Heart left ventricle (tissue), 16 donors: Measurements from ENCODE around the gene KDF1. TPM values are rescaled to one million over a fixed set of nuclear protein-coding genes. Genes with fewer than 3 reads are reported as not detected.

Experiments
- ATAC-seq, 4 donors: fragments of 200-7000 bp; cut with Tn5 transposase; one replicate each; pipeline ENCODE4 v1.9.1; 2020 to 2022; ENCODE audit warnings: moderate library complexity in 4 of 4, mild to moderate bottlenecking in 3 of 4, moderate number of reproducible peaks in 1 of 4
- DNase-seq, 5 donors: peaks; one replicate each; pipeline ENCODE4 v3.0.0-alpha.2; 2020
- H3K27ac ChIP-seq, 12 donors: fragments of 200-600 bp; sonication (generic) in 4 of 12; one replicate each; pipeline versions ENCODE4 v1.5.0 to v1.8.0; 2016 to 2022; ENCODE audit warnings: mild to moderate bottlenecking in 2 of 12
- H3K27me3 ChIP-seq, 9 donors: fragments of 200-600 bp; sonication (generic) in 2 of 9; one replicate each; pipeline versions ENCODE4 v1.5.1 to v1.8.0; 2016 to 2022; ENCODE audit warnings: mild to moderate bottlenecking in 3 of 9
- H3K36me3 ChIP-seq, 9 donors: fragments of 200-600 bp; sonication (generic) in 2 of 9; one replicate each; pipeline versions ENCODE4 v1.5.0 to v1.8.0; 2018 to 2022; ENCODE audit warnings: mild to moderate bottlenecking in 2 of 9
- H3K4me1 ChIP-seq, 12 donors: fragments of 200-600 bp; sonication (generic) in 4 of 12; one replicate each; pipeline versions ENCODE4 v1.5.0 to v1.8.0; 2016 to 2022; ENCODE audit warnings: mild to moderate bottlenecking in 3 of 12
- H3K4me3 ChIP-seq, 12 donors: fragments of 200-600 bp; sonication (generic) in 4 of 12; one replicate each; pipeline versions ENCODE4 v1.5.0 to v1.8.0; 2017 to 2022; ENCODE audit warnings: mild to moderate bottlenecking in 9 of 12, moderate library complexity in 4 of 12
- H3K9me3 ChIP-seq, 12 donors: fragments of 200-600 bp; sonication (generic) in 4 of 12; one replicate each; pipeline versions ENCODE4 v1.5.0 to v1.8.0; 2016 to 2022; ENCODE audit warnings: mild to moderate bottlenecking in 1 of 12
- CTCF ChIP-seq, 12 donors: fragments of 200-600 bp; sonication (generic) in 4 of 12; IDR thresholded peaks; one replicate each; pipeline versions ENCODE4 v1.5.0 to v1.8.0; 2018 to 2022; ENCODE audit warnings: antibody characterized with exemption in 12 of 12, mild to moderate bottlenecking in 5 of 12
- POLR2A ChIP-seq, 2 donors: fragments of 450-650 bp; IDR thresholded peaks; one replicate each; pipeline ENCODE4 v1.6.1; 2017; ENCODE audit warnings: antibody characterized with exemption in 2 of 2, mild to moderate bottlenecking in 2 of 2, moderate library complexity in 2 of 2
- WGBS, 4 donors: extraction: QIAGEN DNeasy Blood & Tissue Kit in 2 of 4; methylation state at CpG; one replicate each; pipeline versions ENCODE4 v1.1.5 to v1.1.7; 2013 to 2018; 5-methylcytosine and 5-hydroxymethylcytosine counted together
- intact Hi-C, 10 donors: fragments of 100-400 bp; cut with DNase I; formaldehyde crosslinking; loops; one replicate each; pipeline versions ENCODE4 v1.11.1 to v1.14.2; 2022
- polyA plus RNA-seq, 2 donors: library from polyadenylated mRNA; stranded (reverse); fragments of 200-250 nt; gene quantifications; one replicate each; pipeline ENCODE4 v1.2.3, GENCODE V29; 2013
- total RNA-seq, 9 donors: library from RNA; depleted of rRNA in 2 of 9; stranded (reverse); fragments of >200 nt in 2 of 9; fragmentation: NEBNext Ultra II Directional in 3 of 9; extraction: Animal tissue kit (Norgen Biotek cat#: 25700) in 3 of 9; gene quantifications; one replicate each; pipeline versions ENCODE4 v1.1.0 to v1.2.4, GENCODE V29; 2016 to 2023
- donor health status: ischemic (EF 13 %, LVEDD 7.1; RV severe dilation, severe dysfunction).
- donor health status: healthy with polysubstance abuse.
- donor health status: DM: no; HTN: yes; CAD: no.
- donor health status: DM: no; HTN: no; CAD: no.
- donor health status: ischemic (EF 25% LVEDD 6.9; RV normal size, moderate dysfunction).
- donor health status: ischemic (EF 25% LVEDD 5.7; RV mildly dilated, moderate dysfunction).
- donor health status: healthy.
- donor health status: DM: yes; HTN: yes; CAD: no.
- donor health status: ischemic (EF 35%, LVEDD 5.7; RV mildly dilated, moderate dysfunction).
- donor health status: nonischemic (EF 11% LVEDD 7.7; RV severe dilation, severe dysfunction).
- donor health status: DM: yes; HTN: yes; CAD: no.
- donor health status: PGD.
- donor health status: ischemic (EF 29% LVEDD 5.4; RV normal size, mild dysfunction).
- donor health status: nonischemic (EF 23%, LVEDD 6.1; RV moderate dilation, normal function).

Gene KDF1
- total and polyA plus RNA-seq, 11 donors, result 0.03 to 0.45 (median 0.12) TPM; not detected in 8

GRCh38 chr1:26946270-26946669 is 14.0 kb downstream of the KDF1 start:
- H3K27me3 ChIP-seq, result no peaks in the 10 kb centered on the region
- DNase-seq, result peak in 2 of 5 donors; percentile 17 to 28
- TF ChIP-seq CTCF (IDR thresholded peaks at IDR 0.05) (no peak), POLR2A (IDR thresholded peaks at IDR 0.05) (no peak)
- peaks cover 0 to 36% (median 11%) of the 10 kb centered on the region in 12 donors for H3K4me1 ChIP-seq
- H3K9me3 ChIP-seq, result no peaks in the 10 kb centered on the region
- peak; percentile 11 to 49 (median 30) for ATAC-seq
- 50 to 69% (median 63%) methylated on average over 4 of the region's 4 CpGs for WGBS, 4 donors
- H3K36me3 ChIP-seq, result peaks cover 0 to 62% (median 55%) of the 10 kb centered on the region in 9 donors
- H3K4me3 ChIP-seq, result no peak overlapping the region
- peak overlapping the region in 10 of 12 donors; percentile 39 to 79 (median 59) for H3K27ac ChIP-seq
- intact Hi-C loops, result no loop called here

- intact Hi-C loops, result no loop called here
- H3K36me3 ChIP-seq, result peaks cover 0 to 66% (median 56%) of the 10 kb centered on the region in 9 donors
- ATAC-seq (peak; percentile 34 to 77 (median 64)), DNase-seq (peak in 3 of 5 donors; percentile 25 to 49 (median 25))
- H3K27me3 ChIP-seq, result no peaks in the 10 kb centered on the region
- WGBS, 4 donors, result 55 to 78% (median 72%) methylated on average over 8 of the region's 8 CpGs
- H3K9me3 ChIP-seq, result no peaks in the 10 kb centered on the region
- H3K27ac ChIP-seq, result peak overlapping the region in 10 of 12 donors; percentile 39 to 79 (median 59)
- TF ChIP-seq CTCF (IDR thresholded peaks at IDR 0.05) (no peak), POLR2A (IDR thresholded peaks at IDR 0.05) (no peak)
- H3K4me3 ChIP-seq, result no peak overlapping the region
- peaks cover 0 to 40% (median 11%) of the 10 kb centered on the region in 12 donors for H3K4me1 ChIP-seq
Observed at GRCh38 chr1:26945728-26946127, 14.5 kb downstream of the KDF1 start.

- no peaks in the 10 kb centered on the region for H3K9me3 ChIP-seq
- no peak overlapping the region for H3K4me3 ChIP-seq
- TF ChIP-seq POLR2A (IDR thresholded peaks at IDR 0.05) (no peak), CTCF (IDR thresholded peaks at IDR 0.05) (no peak)
- intact Hi-C loops, result no loop called here
- DNase-seq (no peak), ATAC-seq (no peak)
- H3K4me1 ChIP-seq, result peaks cover 0 to 41% (median 11%) of the 10 kb centered on the region in 12 donors
- H3K27ac ChIP-seq, result peak overlapping the region in 9 of 12 donors; percentile 39 to 79 (median 61)
- no peaks in the 10 kb centered on the region for H3K27me3 ChIP-seq
- H3K36me3 ChIP-seq, result peaks cover 0 to 66% (median 56%) of the 10 kb centered on the region in 9 donors
- 76 to 82% (median 79%) methylated on average over 2 of the region's 2 CpGs for WGBS, 4 donors
Observed at GRCh38 chr1:26945138-26945537, 15.1 kb downstream of the KDF1 start.

- ATAC-seq, result no peak
- no peak for TF ChIP-seq POLR2A (IDR thresholded peaks at IDR 0.05)
- intact Hi-C loops, result no loop called here
- Histone ChIP-seq H3K27me3 (no peaks in the 10 kb centered on the region), H3K27ac (no peak overlapping the region), H3K36me3 (peaks cover 0 to 72% (median 56%) of the 10 kb centered on the region in 9 donors), H3K4me3 (no peak overlapping the region), H3K4me1 (peaks cover 0 to 48% (median 13%) of the 10 kb centered on the region in 12 donors), H3K9me3 (no peaks in the 10 kb centered on the region)
- no peak for DNase-seq
- WGBS, 4 donors, result 92 to 97% (median 95%) methylated on average over 12 of the region's 12 CpGs
Observed at GRCh38 chr1:26942656-26943055, 17.6 kb downstream of the KDF1 start.

- H3K4me3 ChIP-seq, result no peak overlapping the region
- 71 to 81% (median 74%) methylated on average over 10 of the region's 10 CpGs for WGBS, 4 donors
- intact Hi-C loops, result no loop called here
- H3K4me1 ChIP-seq, result peaks cover 0 to 52% (median 15%) of the 10 kb centered on the region in 12 donors
- peak; percentile 3 to 50 (median 35) for ATAC-seq
- peaks cover 0 to 71% (median 61%) of the 10 kb centered on the region in 9 donors for H3K36me3 ChIP-seq
- no peak for TF ChIP-seq POLR2A (IDR thresholded peaks at IDR 0.05)
- no peak for TF ChIP-seq CTCF (IDR thresholded peaks at IDR 0.05)
- H3K27ac ChIP-seq, result peak overlapping the region in 3 of 12 donors; percentile 9 to 19 (median 10)
- no peaks in the 10 kb centered on the region for H3K9me3 ChIP-seq
- DNase-seq, result peak in 2 of 5 donors; percentile 20 to 35
- no peaks in the 10 kb centered on the region for H3K27me3 ChIP-seq
Observed at GRCh38 chr1:26941311-26941710, 19.0 kb downstream of the KDF1 start.
